ENCODE measurements around the gene STUM.

DNA sequence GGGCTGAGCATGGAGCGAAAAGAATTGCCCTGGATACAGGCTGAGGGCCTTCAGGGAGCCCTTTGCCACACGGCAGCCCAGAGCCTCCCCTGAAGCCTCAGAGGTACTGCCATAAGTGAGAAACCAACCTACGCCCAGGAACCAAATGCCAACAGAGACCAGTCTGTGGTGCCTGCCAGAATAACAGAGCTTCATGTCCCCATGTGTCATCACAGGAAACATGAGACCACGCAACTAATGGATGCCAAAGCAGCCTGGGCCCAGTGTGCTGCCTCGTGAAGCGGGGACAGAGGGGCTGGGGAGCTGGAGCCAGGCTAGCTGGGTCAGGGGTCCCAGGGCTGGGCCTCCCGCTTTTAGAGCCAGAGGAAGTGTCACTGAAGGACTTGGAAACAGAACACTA is 18.7 kb upstream of the STUM start:
- no peak for TF ChIP-seq CTCF (conservative IDR thresholded peaks at IDR 0.05)
- no peak for TF ChIP-seq ZFX (IDR thresholded peaks at IDR 0.05)
